ENCODE data around the gene BBS9. TPM values are rescaled to one million over a fixed set of nuclear protein-coding genes. Genes with fewer than 3 reads are reported as not detected.

The BBS9 gene
- total and polyA plus RNA-seq, 11 donors: 7.4 to 29.3 (median 11.3) TPM

- WGBS, 4 donors: 92 to 95% (median 95%) methylated on average over 2 of the region's 2 CpGs
- H3K36me3 ChIP-seq: no peaks in the 10 kb centered on the region
- intact Hi-C loops (cut with DNase I): no loop called here
- DNase-seq (no peak), ATAC-seq (no peak)
- peaks cover 0 to 2% (median 0%) of the 10 kb centered on the region in 12 donors for H3K9me3 ChIP-seq
- no peak for TF ChIP-seq CTCF (IDR thresholded peaks at IDR 0.05)
- TF ChIP-seq POLR2A (IDR thresholded peaks at IDR 0.05): no peak
- no peaks in the 10 kb centered on the region for H3K27me3 ChIP-seq
- H3K4me1 ChIP-seq: peaks cover 0 to 19% (median 0%) of the 10 kb centered on the region in 12 donors
- H3K27ac ChIP-seq: no peak overlapping the region
- H3K4me3 ChIP-seq: no peak overlapping the region
Observed at GRCh38 chr7:33497051-33497450, 367.7 kb downstream of the BBS9 start.

DNA sequence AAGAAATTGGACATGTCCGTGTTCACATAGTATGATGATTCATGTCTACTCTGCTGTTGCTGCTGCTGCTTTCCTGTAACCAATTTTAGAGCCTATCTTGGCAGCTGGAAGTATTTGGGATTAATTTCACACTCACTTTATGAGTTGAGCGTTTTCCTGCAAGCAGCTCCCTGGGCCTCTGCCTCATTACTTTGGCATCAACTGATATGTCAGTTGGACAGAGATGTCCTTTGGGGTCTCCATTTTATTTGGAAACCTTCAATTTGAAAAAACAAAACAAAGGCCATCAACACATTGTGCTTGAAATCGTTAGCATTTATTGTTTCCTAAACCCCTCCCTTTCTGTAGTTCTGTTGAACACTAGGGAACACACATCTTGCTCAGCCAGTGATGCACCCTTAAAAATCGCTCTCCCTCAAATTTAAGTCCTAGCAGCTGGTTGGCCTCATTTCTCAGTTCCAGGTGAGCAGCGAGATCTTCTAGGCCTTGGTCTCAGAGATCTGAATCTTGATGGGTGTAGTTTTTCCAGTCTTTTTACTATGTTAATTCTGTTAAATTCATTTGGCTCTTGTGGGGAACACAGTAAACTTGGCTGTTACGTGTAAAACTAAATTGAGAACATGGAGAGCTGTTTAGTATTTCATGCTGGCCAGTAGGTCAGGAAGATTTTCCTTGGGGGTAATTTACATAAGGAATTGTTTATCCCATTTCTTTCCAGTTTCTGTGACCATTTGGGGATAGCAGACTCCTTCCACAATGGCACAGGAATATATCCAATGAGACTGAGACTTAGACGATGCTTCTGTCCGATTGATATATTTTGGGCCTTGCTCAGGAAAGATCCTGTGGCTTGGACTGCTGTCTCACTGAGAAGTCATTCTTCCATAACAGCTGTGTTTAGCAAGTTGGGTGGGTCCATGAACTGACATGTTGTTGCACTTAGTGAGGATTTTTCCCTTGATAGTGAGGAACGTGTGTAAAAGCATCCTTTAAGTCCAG is 371.6 kb downstream of the BBS9 start:
- Histone ChIP-seq H3K9me3 (peaks cover 0 to 2% (median 0%) of the 10 kb centered on the region in 12 donors), H3K36me3 (peaks cover 0 to 5% (median 0%) of the 10 kb centered on the region in 9 donors), H3K4me3 (no peak overlapping the region), H3K27me3 (no peaks in the 10 kb centered on the region), H3K27ac (peak overlapping the region in 3 of 12 donors; percentile 15 to 46 (median 28)), H3K4me1 (peaks cover 0 to 25% (median 0%) of the 10 kb centered on the region in 12 donors)
- TF ChIP-seq CTCF (IDR thresholded peaks at IDR 0.05) (no peak), POLR2A (IDR thresholded peaks at IDR 0.05) (no peak)
- peak in 3 of 4 donors; percentile 36 to 48 (median 43) for ATAC-seq
- WGBS, 4 donors: 68 to 77% (median 70%) methylated on average over 9 of the region's 9 CpGs
- intact Hi-C loops (cut with DNase I): no loop called here
- no peak for DNase-seq

DNA sequence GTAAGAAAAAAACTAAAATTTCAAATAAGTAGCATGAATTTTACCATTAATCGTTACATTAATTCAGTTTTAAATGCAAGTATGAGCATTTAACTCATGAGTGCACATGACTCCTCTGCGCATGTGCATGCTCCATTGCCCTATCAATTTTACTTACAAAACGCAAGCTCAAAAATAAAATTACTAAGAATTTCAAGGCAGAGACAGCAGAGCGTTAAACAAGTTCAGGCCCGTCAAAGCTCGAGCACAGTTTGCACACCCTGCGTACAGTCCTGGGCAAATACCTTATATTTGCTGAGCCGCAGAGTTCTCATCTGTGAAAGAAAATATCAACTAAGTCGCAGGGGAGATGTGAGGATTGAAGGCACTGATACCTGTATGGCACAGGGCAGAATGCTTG is 373.6 kb downstream of the BBS9 start:
- Histone ChIP-seq H3K4me3 (no peak overlapping the region), H3K27me3 (no peaks in the 10 kb centered on the region), H3K9me3 (peaks cover 0 to 2% (median 0%) of the 10 kb centered on the region in 12 donors), H3K4me1 (peaks cover 0 to 25% (median 0%) of the 10 kb centered on the region in 12 donors), H3K36me3 (peaks cover 0 to 6% (median 0%) of the 10 kb centered on the region in 9 donors), H3K27ac (no peak overlapping the region)
- intact Hi-C loops (cut with DNase I): no loop called here
- ATAC-seq: no peak
- TF ChIP-seq CTCF (IDR thresholded peaks at IDR 0.05): no peak
- TF ChIP-seq POLR2A (IDR thresholded peaks at IDR 0.05): no peak
- no peak for DNase-seq
- 96 to 98% (median 98%) methylated on average over 9 of the region's 9 CpGs for WGBS, 4 donors

- 66 to 82% (median 74%) methylated on average over 5 of the region's 5 CpGs for WGBS, 4 donors
- intact Hi-C loops (cut with DNase I): no loop called here
- no peak for ATAC-seq
Observed at GRCh38 chr7:33503736-33504135, 374.4 kb downstream of the BBS9 start.

More at GRCh38 chr7:33503736-33504135, 374.4 kb downstream of the BBS9 start:
- no peak for DNase-seq
- Histone ChIP-seq H3K9me3 (no peaks in the 10 kb centered on the region), H3K36me3 (peaks cover 0 to 13% (median 0%) of the 10 kb centered on the region in 9 donors), H3K4me1 (peaks cover 0 to 25% (median 0%) of the 10 kb centered on the region in 12 donors), H3K4me3 (no peak overlapping the region), H3K27ac (no peak overlapping the region), H3K27me3 (no peaks in the 10 kb centered on the region)
- TF ChIP-seq CTCF (IDR thresholded peaks at IDR 0.05) (no peak), POLR2A (IDR thresholded peaks at IDR 0.05) (no peak)

Measured in heart left ventricle (tissue), 16 donors.